Retinal pigment epithelial cell (primary cell): ENCODE measurements around the gene RND3.

ENCODE experiments used
- DNase-seq: peaks from one replicate; pipeline ENCODE4 v3.0.0-alpha.2; 2010; ENCODE audit warnings: low read depth
- H3K4me3 ChIP-seq: 2 replicates; pipeline ENCODE4 v1.5.1; 2011; ENCODE audit warnings: mild to moderate bottlenecking, low read length, control low read depth, moderate library complexity
- CTCF ChIP-seq: conservative IDR thresholded peaks from 2 replicates; pipeline ENCODE4 v1.5.1; 2011; ENCODE audit warnings: low read depth, low read length, control low read depth, inconsistent platforms

RND3 gene

GRCh38 chr2:150465703-150466569 lies 21.5 kb downstream of the RND3 start:
- DNase-seq = no peak
- H3K4me3 ChIP-seq = no peak overlapping the region
- TF ChIP-seq CTCF = no peak

- TF ChIP-seq CTCF = no peak
- DNase-seq = no peak
- no peak overlapping the region for H3K4me3 ChIP-seq
Observed at GRCh38 chr2:150464986-150465385, 22.5 kb downstream of the RND3 start.

GRCh38 chr2:150464270-150464669 lies 23.2 kb downstream of the RND3 start:
- no peak for TF ChIP-seq CTCF
- no peak for DNase-seq
- no peak overlapping the region for H3K4me3 ChIP-seq

- no peak for TF ChIP-seq CTCF
- no peak for DNase-seq
Observed at GRCh38 chr2:150462770-150463169, 24.7 kb downstream of the RND3 start.

GRCh38 chr2:150459281-150459680 lies 28.2 kb downstream of the RND3 start:
- H3K4me3 ChIP-seq = no peak overlapping the region
- no peak for TF ChIP-seq CTCF
- DNase-seq = no peak

More at GRCh38 chr2:150462770-150463169, 24.7 kb downstream of the RND3 start:
- H3K4me3 ChIP-seq = no peak overlapping the region

GRCh38 chr2:150450765-150451164 lies 36.7 kb downstream of the RND3 start:
- no peak overlapping the region for H3K4me3 ChIP-seq
- no peak for DNase-seq
- no peak for TF ChIP-seq CTCF

- no peak overlapping the region for H3K4me3 ChIP-seq
- DNase-seq = no peak
- no peak for TF ChIP-seq CTCF
Observed at GRCh38 chr2:150449856-150450255, 37.6 kb downstream of the RND3 start.
